BLaER1 (cell line): ENCODE data around the gene SEMA5A.

Experiments used
- H3K27ac ChIP-seq: shearing (Covaris generic); formaldehyde crosslinking; 2 replicates; pipeline ENCODE4 v1.8.1; 2022
- H3K27me3 ChIP-seq: shearing (Covaris generic); formaldehyde crosslinking; 2 replicates; pipeline ENCODE4 v1.8.1; 2022
- H3K36me3 ChIP-seq: shearing (Covaris generic); formaldehyde crosslinking; 2 replicates; pipeline ENCODE4 v1.8.1; 2022
- H3K4me1 ChIP-seq: shearing (Covaris generic); formaldehyde crosslinking; 2 replicates; pipeline ENCODE4 v1.8.1; 2022
- H3K4me2 ChIP-seq: shearing (Covaris generic); formaldehyde crosslinking; 2 replicates; pipeline ENCODE4 v1.8.1; 2022
- H3K4me3 ChIP-seq: shearing (Covaris generic); formaldehyde crosslinking; 2 replicates; pipeline ENCODE4 v1.8.1; 2022
- H3K9ac ChIP-seq: shearing (Covaris generic); formaldehyde crosslinking; 2 replicates; pipeline ENCODE4 v1.8.1; 2022
- H3K9me3 ChIP-seq: shearing (Covaris generic); formaldehyde crosslinking; 2 replicates; pipeline ENCODE4 v1.8.1; 2022
- H4K20me1 ChIP-seq: shearing (Covaris generic); formaldehyde crosslinking; 2 replicates; pipeline ENCODE4 v1.8.1; 2022
- Cebpa-rat ChIP-seq: shearing (Covaris generic); IDR thresholded peaks from 2 replicates; pipeline ENCODE4 v1.8.1; 2022

The SEMA5A gene

GRCh38 chr5:9201761-9202160 is 344.1 kb downstream of the SEMA5A start:
- no peaks in the 10 kb centered on the region for H3K4me1 ChIP-seq
- no peaks in the 10 kb centered on the region for H4K20me1 ChIP-seq
- H3K4me2 ChIP-seq: no peak overlapping the region
- no peaks in the 10 kb centered on the region for H3K27me3 ChIP-seq
- no peaks in the 10 kb centered on the region for H3K36me3 ChIP-seq
- H3K9ac ChIP-seq: no peak overlapping the region
- H3K27ac ChIP-seq: no peak overlapping the region
- no peak overlapping the region for H3K4me3 ChIP-seq
- TF ChIP-seq Cebpa-rat: no peak
- H3K9me3 ChIP-seq: peaks cover 5% of the 10 kb centered on the region

- H3K9ac ChIP-seq: no peak overlapping the region
- no peaks in the 10 kb centered on the region for H3K4me1 ChIP-seq
- no peaks in the 10 kb centered on the region for H4K20me1 ChIP-seq
- no peak overlapping the region for H3K4me3 ChIP-seq
- H3K27me3 ChIP-seq: no peaks in the 10 kb centered on the region
- H3K4me2 ChIP-seq: no peak overlapping the region
- no peaks in the 10 kb centered on the region for H3K36me3 ChIP-seq
- TF ChIP-seq Cebpa-rat: no peak
- H3K9me3 ChIP-seq: peaks cover 5% of the 10 kb centered on the region
- no peak overlapping the region for H3K27ac ChIP-seq
Measured at GRCh38 chr5:9201011-9201410, 344.9 kb downstream of the SEMA5A start.

- no peaks in the 10 kb centered on the region for H3K36me3 ChIP-seq
- no peak overlapping the region for H3K9ac ChIP-seq
- H3K27ac ChIP-seq: no peak overlapping the region
- no peaks in the 10 kb centered on the region for H3K4me1 ChIP-seq
- H3K4me3 ChIP-seq: no peak overlapping the region
- TF ChIP-seq Cebpa-rat: no peak
- H3K4me2 ChIP-seq: no peak overlapping the region
- no peaks in the 10 kb centered on the region for H3K27me3 ChIP-seq
- H3K9me3 ChIP-seq: no peaks in the 10 kb centered on the region
- H4K20me1 ChIP-seq: no peaks in the 10 kb centered on the region
Measured at GRCh38 chr5:9198394-9198793, 347.5 kb downstream of the SEMA5A start.

- H3K27ac ChIP-seq: no peak overlapping the region
- no peaks in the 10 kb centered on the region for H3K9me3 ChIP-seq
- H3K4me1 ChIP-seq: no peaks in the 10 kb centered on the region
- H3K4me2 ChIP-seq: no peak overlapping the region
- H3K4me3 ChIP-seq: no peak overlapping the region
- no peak for TF ChIP-seq Cebpa-rat
- no peaks in the 10 kb centered on the region for H4K20me1 ChIP-seq
- no peaks in the 10 kb centered on the region for H3K27me3 ChIP-seq
- H3K9ac ChIP-seq: no peak overlapping the region
- no peaks in the 10 kb centered on the region for H3K36me3 ChIP-seq
Measured at GRCh38 chr5:9197881-9198260, 348.0 kb downstream of the SEMA5A start.

GRCh38 chr5:9196403-9197227 is 349.3 kb downstream of the SEMA5A start:
- H3K4me3 ChIP-seq: no peak overlapping the region
- H3K4me1 ChIP-seq: no peaks in the 10 kb centered on the region
- H3K27ac ChIP-seq: no peak overlapping the region
- no peak overlapping the region for H3K9ac ChIP-seq
- H3K36me3 ChIP-seq: no peaks in the 10 kb centered on the region
- no peaks in the 10 kb centered on the region for H3K9me3 ChIP-seq
- no peak overlapping the region for H3K4me2 ChIP-seq
- no peak for TF ChIP-seq Cebpa-rat
- no peaks in the 10 kb centered on the region for H3K27me3 ChIP-seq
- no peaks in the 10 kb centered on the region for H4K20me1 ChIP-seq

GRCh38 chr5:9194509-9194908 is 351.4 kb downstream of the SEMA5A start:
- no peak overlapping the region for H3K4me2 ChIP-seq
- H4K20me1 ChIP-seq: no peaks in the 10 kb centered on the region
- no peaks in the 10 kb centered on the region for H3K4me1 ChIP-seq
- H3K27me3 ChIP-seq: no peaks in the 10 kb centered on the region
- H3K4me3 ChIP-seq: no peak overlapping the region
- no peak for TF ChIP-seq Cebpa-rat
- no peak overlapping the region for H3K9ac ChIP-seq
- no peaks in the 10 kb centered on the region for H3K9me3 ChIP-seq
- no peaks in the 10 kb centered on the region for H3K36me3 ChIP-seq
- H3K27ac ChIP-seq: no peak overlapping the region

GRCh38 chr5:9192266-9192665 is 353.6 kb downstream of the SEMA5A start:
- Histone ChIP-seq H3K4me3 (no peak overlapping the region), H3K27ac (no peak overlapping the region), H3K9me3 (no peaks in the 10 kb centered on the region), H3K9ac (no peak overlapping the region), H3K4me1 (no peaks in the 10 kb centered on the region), H4K20me1 (no peaks in the 10 kb centered on the region), H3K4me2 (no peak overlapping the region), H3K27me3 (no peaks in the 10 kb centered on the region), H3K36me3 (no peaks in the 10 kb centered on the region)
- TF ChIP-seq Cebpa-rat: no peak

- Histone ChIP-seq H3K9me3 (no peaks in the 10 kb centered on the region), H3K4me1 (no peaks in the 10 kb centered on the region), H3K27ac (no peak overlapping the region), H3K4me3 (no peak overlapping the region), H4K20me1 (no peaks in the 10 kb centered on the region), H3K36me3 (no peaks in the 10 kb centered on the region), H3K4me2 (no peak overlapping the region), H3K27me3 (no peaks in the 10 kb centered on the region), H3K9ac (no peak overlapping the region)
- no peak for TF ChIP-seq Cebpa-rat
Measured at GRCh38 chr5:9189681-9190080, 356.2 kb downstream of the SEMA5A start.

- H3K36me3 ChIP-seq: no peaks in the 10 kb centered on the region
- no peak for TF ChIP-seq Cebpa-rat
- no peaks in the 10 kb centered on the region for H3K4me1 ChIP-seq
- H3K27ac ChIP-seq: no peak overlapping the region
- H3K4me2 ChIP-seq: no peak overlapping the region
- no peaks in the 10 kb centered on the region for H3K9me3 ChIP-seq
- H3K27me3 ChIP-seq: no peaks in the 10 kb centered on the region
- H3K4me3 ChIP-seq: no peak overlapping the region
- H3K9ac ChIP-seq: no peak overlapping the region
- no peaks in the 10 kb centered on the region for H4K20me1 ChIP-seq
Measured at GRCh38 chr5:9188956-9189355, 356.9 kb downstream of the SEMA5A start.

GRCh38 chr5:9188131-9188530 is 357.7 kb downstream of the SEMA5A start:
- Histone ChIP-seq H3K36me3 (no peaks in the 10 kb centered on the region), H3K9me3 (no peaks in the 10 kb centered on the region), H4K20me1 (no peaks in the 10 kb centered on the region), H3K27ac (no peak overlapping the region), H3K27me3 (no peaks in the 10 kb centered on the region), H3K4me2 (no peak overlapping the region), H3K4me3 (no peak overlapping the region), H3K4me1 (no peaks in the 10 kb centered on the region), H3K9ac (no peak overlapping the region)
- no peak for TF ChIP-seq Cebpa-rat

GRCh38 chr5:9187614-9188013 is 358.3 kb downstream of the SEMA5A start:
- Histone ChIP-seq H3K4me2 (no peak overlapping the region), H3K27ac (no peak overlapping the region), H3K4me3 (no peak overlapping the region), H3K36me3 (no peaks in the 10 kb centered on the region), H3K27me3 (no peaks in the 10 kb centered on the region), H3K9ac (no peak overlapping the region), H4K20me1 (no peaks in the 10 kb centered on the region), H3K9me3 (no peaks in the 10 kb centered on the region), H3K4me1 (no peaks in the 10 kb centered on the region)
- TF ChIP-seq Cebpa-rat: no peak
